Mesothelial cell of epicardium (in vitro differentiated cells): Measurements from ENCODE around the gene RALGDS. TPM values are rescaled to one million over a fixed set of nuclear protein-coding genes. Genes with fewer than 3 reads are reported as not detected.
A peak's percentile ranks its signal among the peaks of the same experiment; 100 is the strongest.

ENCODE experiments used
- DNase-seq, 2 experiments: peaks; one replicate each; pipeline ENCODE4 v3.0.0; 2021; ENCODE audit warnings: low spot score in 2 of 2; ENCODE audit not compliant: unreplicated experiment in 2 of 2
- H3K27ac Mint-ChIP-seq: 2 replicates; pipeline ENCODE4 v1.8.0; 2021; ENCODE audit warnings: mixed read lengths
- H3K27me3 Mint-ChIP-seq: 2 replicates; pipeline ENCODE4 v1.8.0; 2021; ENCODE audit warnings: low read depth, mixed read lengths
- H3K36me3 Mint-ChIP-seq: 2 replicates; pipeline ENCODE4 v1.8.0; 2021; ENCODE audit warnings: mixed read lengths
- H3K4me1 Mint-ChIP-seq: 2 replicates; pipeline ENCODE4 v1.8.0; 2021; ENCODE audit warnings: mixed read lengths
- H3K4me3 Mint-ChIP-seq: 2 replicates; pipeline ENCODE4 v1.8.0; 2021; ENCODE audit warnings: mild to moderate bottlenecking, moderate library complexity, mixed read lengths
- H3K9me3 Mint-ChIP-seq: 2 replicates; pipeline ENCODE4 v1.8.0; 2021; ENCODE audit warnings: mixed read lengths
- CTCF ChIP-seq: fragments of 200-600 bp; sonication (generic); IDR thresholded peaks from one replicate; pipeline ENCODE4 v1.5.0; 2021; ENCODE audit warnings: antibody characterized with exemption; ENCODE audit not compliant: unreplicated experiment
- total RNA-seq: library from RNA; stranded (reverse); gene quantifications from 3 replicates; pipeline ENCODE4 v1.2.1, GENCODE V29; 2021

Gene RALGDS
- total RNA-seq, 1 donor from 2014 or later, result 83.5 TPM

GRCh38 chr9:133135146-133135745 is 14.2 kb upstream of the RALGDS start:
- no peak overlapping the region for H3K4me3 Mint-ChIP-seq
- no peak for DNase-seq
- peaks cover 9% of the 10 kb centered on the region for H3K4me1 Mint-ChIP-seq
- TF ChIP-seq CTCF, result no peak
- peaks cover 2% of the 10 kb centered on the region for H3K36me3 Mint-ChIP-seq
- peak overlapping the region; percentile 56 for H3K27ac Mint-ChIP-seq
- no peaks in the 10 kb centered on the region for H3K27me3 Mint-ChIP-seq
- no peaks in the 10 kb centered on the region for H3K9me3 Mint-ChIP-seq

- Mint-ChIP-seq H3K4me3 (no peak overlapping the region), H3K27ac (peak overlapping the region; percentile 90), H3K27me3 (no peaks in the 10 kb centered on the region), H3K9me3 (no peaks in the 10 kb centered on the region), H3K36me3 (peaks cover 2% of the 10 kb centered on the region), H3K4me1 (peaks cover 9% of the 10 kb centered on the region)
- TF ChIP-seq CTCF, result no peak
- DNase-seq, result no peak
Observed at GRCh38 chr9:133134388-133135145, 13.5 kb upstream of the RALGDS start.

- Mint-ChIP-seq H3K9me3 (no peaks in the 10 kb centered on the region), H3K36me3 (peaks cover 2% of the 10 kb centered on the region), H3K27me3 (no peaks in the 10 kb centered on the region), H3K27ac (peak overlapping the region; percentile 90), H3K4me1 (peaks cover 9% of the 10 kb centered on the region), H3K4me3 (no peak overlapping the region)
- DNase-seq, result no peak
- TF ChIP-seq CTCF, result no peak
Observed at GRCh38 chr9:133133681-133134387, 12.8 kb upstream of the RALGDS start.

GRCh38 chr9:133132174-133132573 is 11.1 kb upstream of the RALGDS start:
- no peak for TF ChIP-seq CTCF
- H3K27ac Mint-ChIP-seq, result no peak overlapping the region
- H3K9me3 Mint-ChIP-seq, result no peaks in the 10 kb centered on the region
- H3K4me3 Mint-ChIP-seq, result no peak overlapping the region
- H3K36me3 Mint-ChIP-seq, result peaks cover 2% of the 10 kb centered on the region
- H3K27me3 Mint-ChIP-seq, result no peaks in the 10 kb centered on the region
- H3K4me1 Mint-ChIP-seq, result peaks cover 9% of the 10 kb centered on the region
- no peak for DNase-seq

- Mint-ChIP-seq H3K4me3 (no peak overlapping the region), H3K36me3 (peaks cover 1% of the 10 kb centered on the region), H3K27ac (no peak overlapping the region), H3K9me3 (no peaks in the 10 kb centered on the region), H3K27me3 (no peaks in the 10 kb centered on the region), H3K4me1 (peaks cover 9% of the 10 kb centered on the region)
- no peak for DNase-seq
- no peak for TF ChIP-seq CTCF
Observed at GRCh38 chr9:133131506-133131905, 10.5 kb upstream of the RALGDS start.
